Type B pancreatic cell (in vitro differentiated cells): Measurements from ENCODE around the gene B4GALT6. TPM values are rescaled to one million over a fixed set of nuclear protein-coding genes. Genes with fewer than 3 reads are reported as not detected.

Source experiments
- DNase-seq: peaks from one replicate; pipeline ENCODE4 v3.0.0; 2021; ENCODE audit warnings: mixed read lengths; ENCODE audit not compliant: unreplicated experiment; ENCODE audit errors: extremely low spot score
- H3K27ac Mint-ChIP-seq: 2 replicates; pipeline ENCODE4 v1.8.0; 2021; ENCODE audit warnings: mild to moderate bottlenecking, mixed read lengths
- H3K27me3 Mint-ChIP-seq: 2 replicates; pipeline ENCODE4 v1.8.0; 2021; ENCODE audit warnings: mixed read lengths
- H3K36me3 Mint-ChIP-seq: 2 replicates; pipeline ENCODE4 v1.8.0; 2021; ENCODE audit warnings: mixed read lengths
- H3K4me1 Mint-ChIP-seq: one replicate; pipeline ENCODE4 v1.8.0; 2021; ENCODE audit warnings: mixed read lengths; ENCODE audit not compliant: unreplicated experiment
- H3K4me3 Mint-ChIP-seq: 2 replicates; pipeline ENCODE4 v1.8.0; 2021; ENCODE audit warnings: mild to moderate bottlenecking, mixed read lengths
- H3K9me3 Mint-ChIP-seq: 2 replicates; pipeline ENCODE4 v1.8.0; 2021; ENCODE audit warnings: mixed read lengths
- total RNA-seq: library from RNA; stranded (reverse); gene quantifications from 2 replicates; pipeline ENCODE4 v1.2.1, GENCODE V29; 2021; ENCODE audit warnings: low replicate concordance
- TF ChIP-seq, protein P1 (sequence below): fragments of 200-600 bp; sonication (generic); conservative IDR thresholded peaks from 2 replicates; pipeline ENCODE4 v1.5.0; 2021; ENCODE audit warnings: antibody characterized with exemption, mild to moderate bottlenecking

Gene B4GALT6
- total RNA-seq, 1 donor from 2014 or later, result 35.9 TPM

DNA sequence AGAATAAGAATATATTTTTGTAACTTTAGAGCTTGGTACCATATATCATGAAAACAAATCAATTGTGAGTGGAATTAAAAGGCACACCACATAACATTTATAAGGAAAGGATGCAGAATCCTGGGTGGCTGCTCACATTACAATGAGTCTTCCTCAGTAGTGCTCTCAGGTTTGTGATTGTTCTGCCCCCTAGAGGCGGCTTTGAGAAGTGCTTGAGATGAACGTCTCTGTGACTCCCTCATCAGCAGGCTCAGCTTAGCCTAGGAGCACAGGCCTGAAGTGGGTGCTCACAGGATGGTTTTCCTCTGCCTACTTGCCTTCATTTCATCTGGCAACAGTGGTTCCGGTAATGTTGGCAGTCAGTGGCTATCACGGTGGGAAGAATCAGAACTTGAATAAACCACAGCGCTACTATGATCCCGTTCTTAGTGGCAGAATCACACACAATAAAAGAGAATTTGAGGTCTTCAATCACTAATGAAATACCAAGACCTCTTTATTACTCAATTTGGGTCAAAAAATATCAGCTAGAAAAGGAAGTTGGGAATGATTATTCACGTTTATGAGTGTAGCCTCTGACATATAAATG, 38.1 kb upstream of the B4GALT6 start:
- H3K9me3 Mint-ChIP-seq, result peaks cover 10% of the 10 kb centered on the region
- H3K27ac Mint-ChIP-seq, result no peak overlapping the region
- H3K27me3 Mint-ChIP-seq, result no peaks in the 10 kb centered on the region
- no peak overlapping the region for H3K4me3 Mint-ChIP-seq
- peaks cover 8% of the 10 kb centered on the region for H3K4me1 Mint-ChIP-seq
- peaks cover 5% of the 10 kb centered on the region for H3K36me3 Mint-ChIP-seq
- TF ChIP-seq, protein P1, sequence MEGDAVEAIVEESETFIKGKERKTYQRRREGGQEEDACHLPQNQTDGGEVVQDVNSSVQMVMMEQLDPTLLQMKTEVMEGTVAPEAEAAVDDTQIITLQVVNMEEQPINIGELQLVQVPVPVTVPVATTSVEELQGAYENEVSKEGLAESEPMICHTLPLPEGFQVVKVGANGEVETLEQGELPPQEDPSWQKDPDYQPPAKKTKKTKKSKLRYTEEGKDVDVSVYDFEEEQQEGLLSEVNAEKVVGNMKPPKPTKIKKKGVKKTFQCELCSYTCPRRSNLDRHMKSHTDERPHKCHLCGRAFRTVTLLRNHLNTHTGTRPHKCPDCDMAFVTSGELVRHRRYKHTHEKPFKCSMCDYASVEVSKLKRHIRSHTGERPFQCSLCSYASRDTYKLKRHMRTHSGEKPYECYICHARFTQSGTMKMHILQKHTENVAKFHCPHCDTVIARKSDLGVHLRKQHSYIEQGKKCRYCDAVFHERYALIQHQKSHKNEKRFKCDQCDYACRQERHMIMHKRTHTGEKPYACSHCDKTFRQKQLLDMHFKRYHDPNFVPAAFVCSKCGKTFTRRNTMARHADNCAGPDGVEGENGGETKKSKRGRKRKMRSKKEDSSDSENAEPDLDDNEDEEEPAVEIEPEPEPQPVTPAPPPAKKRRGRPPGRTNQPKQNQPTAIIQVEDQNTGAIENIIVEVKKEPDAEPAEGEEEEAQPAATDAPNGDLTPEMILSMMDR, result peak; percentile 91
- DNase-seq, result peak; percentile 76

DNA sequence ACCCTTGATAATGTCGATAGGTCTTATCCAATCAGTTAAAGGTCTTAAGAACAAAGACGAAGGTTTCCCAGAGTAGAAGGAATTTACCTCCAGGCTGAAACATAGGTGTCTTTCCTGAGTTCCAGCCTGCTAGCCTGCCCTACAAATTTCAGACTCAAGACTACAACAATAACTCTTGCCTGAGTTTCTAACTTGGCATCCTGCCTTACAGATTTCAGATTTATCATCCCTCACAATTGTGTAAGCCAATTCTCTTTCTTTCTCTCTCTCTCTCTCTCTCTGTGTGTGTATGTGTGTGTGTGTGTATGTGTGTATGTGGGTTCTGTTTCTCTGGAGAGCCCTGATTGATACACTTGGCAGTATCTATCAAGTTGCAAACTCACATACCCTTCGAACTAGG, 37.2 kb upstream of the B4GALT6 start:
- Mint-ChIP-seq H3K9me3 (peaks cover 10% of the 10 kb centered on the region), H3K4me3 (peak overlapping the region; percentile 7), H3K4me1 (peaks cover 8% of the 10 kb centered on the region), H3K27me3 (no peaks in the 10 kb centered on the region), H3K27ac (peak overlapping the region; percentile 15), H3K36me3 (peaks cover 5% of the 10 kb centered on the region)
- DNase-seq, result no peak
- TF ChIP-seq, protein P1, result no peak

DNA sequence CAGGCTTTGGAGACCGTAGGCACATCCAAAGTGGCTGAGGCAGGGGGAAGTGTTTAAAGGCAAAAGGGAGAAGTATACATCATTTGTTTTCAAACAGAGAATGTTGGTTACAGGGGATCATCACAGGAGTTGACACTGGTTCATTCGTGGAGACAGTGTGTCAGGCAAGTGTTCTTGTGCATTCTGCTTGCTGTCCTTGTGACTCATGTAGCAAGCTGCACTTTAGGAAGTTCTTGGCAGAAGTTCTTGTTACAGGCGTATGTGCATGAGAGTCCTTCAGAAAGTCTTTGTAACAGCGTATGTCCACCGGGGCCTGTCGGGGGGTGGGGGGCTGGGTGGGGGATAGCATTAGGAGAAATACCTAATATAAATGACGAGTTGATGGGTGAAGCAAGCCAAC, 36.5 kb upstream of the B4GALT6 start:
- Mint-ChIP-seq H3K4me1 (peaks cover 8% of the 10 kb centered on the region), H3K27me3 (no peaks in the 10 kb centered on the region), H3K27ac (peak overlapping the region; percentile 82), H3K9me3 (peaks cover 10% of the 10 kb centered on the region), H3K4me3 (no peak overlapping the region), H3K36me3 (peaks cover 5% of the 10 kb centered on the region)
- TF ChIP-seq, protein P1, result no peak
- no peak for DNase-seq

DNA sequence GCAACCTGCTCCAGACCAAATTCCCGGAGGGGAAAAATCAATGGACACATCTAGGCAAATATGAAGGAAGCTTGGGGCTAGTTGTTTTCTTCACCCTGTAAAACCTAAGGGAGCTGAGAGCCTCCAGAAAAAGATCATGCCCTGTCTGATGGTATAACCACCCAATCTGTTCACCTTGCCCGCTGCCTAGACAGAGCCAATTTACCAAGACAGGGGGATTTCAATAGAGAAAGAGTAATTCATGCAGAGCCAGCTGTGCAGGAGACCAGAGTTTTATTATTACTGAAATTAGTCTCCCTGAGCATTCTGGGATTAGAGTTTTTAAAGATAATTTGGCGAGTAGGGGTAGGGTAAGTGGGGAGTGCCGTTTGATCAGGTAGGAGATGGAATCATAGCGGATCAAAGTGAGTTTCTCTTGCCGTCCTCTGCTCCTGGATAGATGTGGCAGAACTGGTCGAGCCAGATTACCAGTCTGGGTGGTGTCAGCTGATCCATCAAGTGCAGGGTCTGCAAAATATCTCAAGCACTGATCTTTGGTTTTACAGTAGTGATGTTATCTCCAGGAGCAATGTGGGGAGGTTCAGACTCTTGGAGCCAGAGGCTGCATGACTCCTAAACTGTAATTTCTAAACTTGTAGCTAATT, 35.1 kb upstream of the B4GALT6 start:
- DNase-seq, result no peak
- H3K27me3 Mint-ChIP-seq, result no peaks in the 10 kb centered on the region
- H3K9me3 Mint-ChIP-seq, result peaks cover 10% of the 10 kb centered on the region
- TF ChIP-seq, protein P1, result no peak
- peak overlapping the region; percentile 54 for H3K4me3 Mint-ChIP-seq
- peaks cover 8% of the 10 kb centered on the region for H3K4me1 Mint-ChIP-seq
- peak overlapping the region; percentile 82 for H3K27ac Mint-ChIP-seq
- peaks cover 5% of the 10 kb centered on the region for H3K36me3 Mint-ChIP-seq

DNA sequence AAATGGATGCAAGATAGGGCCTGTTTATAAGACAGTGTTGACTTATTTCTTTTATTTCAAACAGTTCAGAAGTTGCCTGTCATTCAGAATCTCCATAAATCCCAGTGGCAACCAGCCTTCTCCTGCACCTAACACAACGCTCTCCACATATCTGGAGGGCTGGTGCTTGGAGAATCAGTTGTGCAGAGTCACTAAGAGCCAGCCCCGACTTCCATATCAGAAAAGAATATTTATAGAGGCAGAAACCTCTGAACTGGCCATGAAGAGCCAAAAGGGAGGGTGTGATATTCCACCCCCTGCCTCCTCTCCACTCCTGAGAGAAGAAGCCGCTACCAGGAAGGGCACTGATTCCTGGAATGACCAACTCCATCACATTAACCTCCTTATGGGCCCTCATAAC, 34.0 kb upstream of the B4GALT6 start:
- H3K4me1 Mint-ChIP-seq, result peaks cover 8% of the 10 kb centered on the region
- TF ChIP-seq, protein P1, result no peak

More for the DNA sequence above, 34.0 kb upstream of the B4GALT6 start:
- Mint-ChIP-seq H3K4me3 (no peak overlapping the region), H3K27ac (no peak overlapping the region), H3K36me3 (peaks cover 5% of the 10 kb centered on the region), H3K27me3 (no peaks in the 10 kb centered on the region), H3K9me3 (peaks cover 10% of the 10 kb centered on the region)
- DNase-seq, result no peak
